GM12878 (cell line): ENCODE results near the gene CKMT2. TPM values are rescaled to one million over a fixed set of nuclear protein-coding genes. Genes with fewer than 3 reads are reported as not detected.

ENCODE experiments used
- CHD2 ChIP-seq: IDR thresholded peaks from 2 replicates; pipeline ENCODE4 v1.6.1; 2011; ENCODE audit warnings: low read depth, low read length, improper control_type of control experiment, borderline replicate concordance
- FOXM1 ChIP-seq: IDR thresholded peaks from 2 replicates; pipeline ENCODE4 v1.6.1; 2012; ENCODE audit warnings: low read depth, mild to moderate bottlenecking, inconsistent platforms, low read length, moderate library complexity
- STAT1 ChIP-seq: fragments of 450-650 bp; conservative IDR thresholded peaks from 2 replicates; pipeline ENCODE4 v1.6.1; 2014; ENCODE audit warnings: antibody characterized with exemption, mild to moderate bottlenecking
- STAT3 ChIP-seq: IDR thresholded peaks from 2 replicates; pipeline ENCODE4 v1.6.1; 2011; ENCODE audit warnings: low read depth, low read length, improper control_type of control experiment
- TARDBP ChIP-seq: IDR thresholded peaks from 2 replicates; pipeline ENCODE4 v1.6.1; 2016; ENCODE audit warnings: borderline replicate concordance
- TBL1XR1 ChIP-seq: IDR thresholded peaks from 2 replicates; pipeline ENCODE4 v1.6.1; 2012; ENCODE audit warnings: low read depth, low read length, improper control_type of control experiment
- YBX1 ChIP-seq: fragments of 450-650 bp; IDR thresholded peaks from 2 replicates; pipeline ENCODE4 v1.6.1; 2016; ENCODE audit warnings: antibody characterized with exemption
- polyA plus RNA-seq, 11 experiments: library from polyadenylated mRNA; depleted of rRNA in 4 of 11; unstranded in 6 of 11; stranded (reverse) in 5 of 11; fragments of >200 nt; fragmentation: Nextera tagmentation in 4 of 11; fragmentation: Illumina TruSeq in 1 of 11; extraction: Ambion mirVana in 4 of 11; extraction: Trizol in 1 of 11; gene quantifications; 1 replicate in 1 of 11; 2 replicates in 10 of 11; pipeline versions ENCODE4 v1.2.1 to v1.2.3, GENCODE V29; 2011 to 2016; ENCODE audit warnings: inconsistent platforms in 2 of 11, missing spikeins in 2 of 11, low read depth in 1 of 11
- total RNA-seq, 4 experiments: library from RNA; depleted of rRNA in 3 of 4; stranded (reverse); fragments of >200 nt in 3 of 4; fragmentation: Illumina TruSeq in 1 of 4; extraction: Trizol in 1 of 4; gene quantifications; 2 replicates each; pipeline versions ENCODE4 v1.2.1 to v1.2.3, GENCODE V29; 2013 to 2021
- TF ChIP-seq, protein P1 (sequence below): fragments of 450-650 bp; formaldehyde crosslinking; IDR thresholded peaks from 2 replicates; pipeline ENCODE4 v1.4.0; 2020; ENCODE audit warnings: mild to moderate bottlenecking, moderate library complexity
- TF ChIP-seq, protein P2 (sequence below): fragments of 450-650 bp; IDR thresholded peaks from 2 replicates; pipeline ENCODE4 v1.6.1; 2018; ENCODE audit warnings: mild to moderate bottlenecking, low read depth, moderate library complexity; ENCODE audit not compliant: partially characterized antibody

CKMT2 gene
- total and polyA plus RNA-seq, 10 of the 15 experiments (the other 5 are each of a cell fraction or from before 2014, with no cell fraction given): 0.70 to 1.2 TPM; not detected in 8

DNA sequence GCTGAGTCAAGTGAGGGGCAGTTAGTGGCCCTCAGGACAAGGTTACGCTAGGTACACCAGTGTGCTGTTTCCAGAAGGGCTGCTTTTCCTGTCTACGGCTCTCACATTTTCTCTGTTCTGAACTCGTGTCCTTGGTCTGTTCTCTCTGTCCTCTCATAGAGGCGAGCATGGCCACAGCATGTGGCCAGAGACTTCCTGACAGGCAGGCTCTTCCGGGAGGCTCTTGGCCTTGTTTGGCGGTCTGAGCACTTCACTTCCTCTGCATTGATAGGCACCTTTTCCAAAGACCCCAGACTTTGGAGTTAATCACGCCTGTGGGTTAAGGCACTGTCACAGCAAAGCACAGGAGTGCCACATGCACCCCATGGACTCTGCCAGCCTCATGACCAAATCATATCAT is 1.2 kb downstream of the CKMT2 start (continued):
- TF ChIP-seq FOXM1 (no peak), STAT3 (no peak), TBL1XR1 (no peak), YBX1 (no peak), CHD2 (no peak), STAT1 (no peak), TARDBP (no peak)
- TF ChIP-seq, protein P1, sequence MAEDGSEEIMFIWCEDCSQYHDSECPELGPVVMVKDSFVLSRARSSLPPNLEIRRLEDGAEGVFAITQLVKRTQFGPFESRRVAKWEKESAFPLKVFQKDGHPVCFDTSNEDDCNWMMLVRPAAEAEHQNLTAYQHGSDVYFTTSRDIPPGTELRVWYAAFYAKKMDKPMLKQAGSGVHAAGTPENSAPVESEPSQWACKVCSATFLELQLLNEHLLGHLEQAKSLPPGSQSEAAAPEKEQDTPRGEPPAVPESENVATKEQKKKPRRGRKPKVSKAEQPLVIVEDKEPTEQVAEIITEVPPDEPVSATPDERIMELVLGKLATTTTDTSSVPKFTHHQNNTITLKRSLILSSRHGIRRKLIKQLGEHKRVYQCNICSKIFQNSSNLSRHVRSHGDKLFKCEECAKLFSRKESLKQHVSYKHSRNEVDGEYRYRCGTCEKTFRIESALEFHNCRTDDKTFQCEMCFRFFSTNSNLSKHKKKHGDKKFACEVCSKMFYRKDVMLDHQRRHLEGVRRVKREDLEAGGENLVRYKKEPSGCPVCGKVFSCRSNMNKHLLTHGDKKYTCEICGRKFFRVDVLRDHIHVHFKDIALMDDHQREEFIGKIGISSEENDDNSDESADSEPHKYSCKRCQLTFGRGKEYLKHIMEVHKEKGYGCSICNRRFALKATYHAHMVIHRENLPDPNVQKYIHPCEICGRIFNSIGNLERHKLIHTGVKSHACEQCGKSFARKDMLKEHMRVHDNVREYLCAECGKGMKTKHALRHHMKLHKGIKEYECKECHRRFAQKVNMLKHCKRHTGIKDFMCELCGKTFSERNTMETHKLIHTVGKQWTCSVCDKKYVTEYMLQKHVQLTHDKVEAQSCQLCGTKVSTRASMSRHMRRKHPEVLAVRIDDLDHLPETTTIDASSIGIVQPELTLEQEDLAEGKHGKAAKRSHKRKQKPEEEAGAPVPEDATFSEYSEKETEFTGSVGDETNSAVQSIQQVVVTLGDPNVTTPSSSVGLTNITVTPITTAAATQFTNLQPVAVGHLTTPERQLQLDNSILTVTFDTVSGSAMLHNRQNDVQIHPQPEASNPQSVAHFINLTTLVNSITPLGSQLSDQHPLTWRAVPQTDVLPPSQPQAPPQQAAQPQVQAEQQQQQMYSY (CRISPR knock-in tag): no peak
- TF ChIP-seq, protein P2, sequence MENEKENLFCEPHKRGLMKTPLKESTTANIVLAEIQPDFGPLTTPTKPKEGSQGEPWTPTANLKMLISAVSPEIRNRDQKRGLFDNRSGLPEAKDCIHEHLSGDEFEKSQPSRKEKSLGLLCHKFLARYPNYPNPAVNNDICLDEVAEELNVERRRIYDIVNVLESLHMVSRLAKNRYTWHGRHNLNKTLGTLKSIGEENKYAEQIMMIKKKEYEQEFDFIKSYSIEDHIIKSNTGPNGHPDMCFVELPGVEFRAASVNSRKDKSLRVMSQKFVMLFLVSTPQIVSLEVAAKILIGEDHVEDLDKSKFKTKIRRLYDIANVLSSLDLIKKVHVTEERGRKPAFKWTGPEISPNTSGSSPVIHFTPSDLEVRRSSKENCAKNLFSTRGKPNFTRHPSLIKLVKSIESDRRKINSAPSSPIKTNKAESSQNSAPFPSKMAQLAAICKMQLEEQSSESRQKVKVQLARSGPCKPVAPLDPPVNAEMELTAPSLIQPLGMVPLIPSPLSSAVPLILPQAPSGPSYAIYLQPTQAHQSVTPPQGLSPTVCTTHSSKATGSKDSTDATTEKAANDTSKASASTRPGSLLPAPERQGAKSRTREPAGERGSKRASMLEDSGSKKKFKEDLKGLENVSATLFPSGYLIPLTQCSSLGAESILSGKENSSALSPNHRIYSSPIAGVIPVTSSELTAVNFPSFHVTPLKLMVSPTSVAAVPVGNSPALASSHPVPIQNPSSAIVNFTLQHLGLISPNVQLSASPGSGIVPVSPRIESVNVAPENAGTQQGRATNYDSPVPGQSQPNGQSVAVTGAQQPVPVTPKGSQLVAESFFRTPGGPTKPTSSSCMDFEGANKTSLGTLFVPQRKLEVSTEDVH: no peak
- TF ChIP-seq, all 136 proteins: peak for 0
